HEK293 (cell line): ENCODE measurements around the gene STIP1.

ENCODE experiments used
- HIC1 ChIP-seq: fragments of 450-650 bp; formaldehyde crosslinking; IDR thresholded peaks from 2 replicates; pipeline ENCODE4 v1.5.1; 2016; ENCODE audit warnings: missing biosample characterization, missing genetic modification characterization
- IKZF3 ChIP-seq: fragments of 450-650 bp; IDR thresholded peaks from 2 replicates; pipeline ENCODE4 v1.5.0; 2018; ENCODE audit warnings: missing biosample characterization, mild to moderate bottlenecking, missing genetic modification characterization, moderate library complexity
- OVOL3 ChIP-seq: fragments of 450-650 bp; formaldehyde crosslinking; IDR thresholded peaks from 2 replicates; pipeline ENCODE4 v1.5.1; 2016; ENCODE audit warnings: missing biosample characterization, missing genetic modification characterization
- PRDM2 ChIP-seq: fragments of 450-650 bp; formaldehyde crosslinking; IDR thresholded peaks from 2 replicates; pipeline ENCODE4 v1.5.1; 2016; ENCODE audit warnings: missing biosample characterization, missing genetic modification characterization, borderline replicate concordance
- ZBTB17 ChIP-seq: fragments of 450-650 bp; formaldehyde crosslinking; IDR thresholded peaks from 2 replicates; pipeline ENCODE4 v1.5.1; 2016; ENCODE audit warnings: missing biosample characterization, missing genetic modification characterization
- ZBTB20 ChIP-seq: fragments of 450-650 bp; formaldehyde crosslinking; IDR thresholded peaks from 2 replicates; pipeline ENCODE4 v1.5.1; 2016; ENCODE audit warnings: missing biosample characterization, missing genetic modification characterization
- ZBTB8A ChIP-seq: fragments of 450-650 bp; formaldehyde crosslinking; IDR thresholded peaks from 2 replicates; pipeline ENCODE4 v1.5.1; 2016; ENCODE audit warnings: missing biosample characterization, missing genetic modification characterization
- ZFP37 ChIP-seq: fragments of 450-650 bp; formaldehyde crosslinking; IDR thresholded peaks from 2 replicates; pipeline ENCODE4 v1.5.1; 2016; ENCODE audit warnings: missing biosample characterization, missing genetic modification characterization
- ZNF16 ChIP-seq: fragments of 450-650 bp; formaldehyde crosslinking; IDR thresholded peaks from 2 replicates; pipeline ENCODE4 v1.5.1; 2016; ENCODE audit warnings: low read depth, missing biosample characterization, missing genetic modification characterization
- ZNF23 ChIP-seq: fragments of 450-650 bp; formaldehyde crosslinking; IDR thresholded peaks from 2 replicates; pipeline ENCODE4 v1.5.1; 2016; ENCODE audit warnings: missing biosample characterization, missing genetic modification characterization, borderline replicate concordance
- ZNF302 ChIP-seq: fragments of 450-650 bp; formaldehyde crosslinking; IDR thresholded peaks from 2 replicates; pipeline ENCODE4 v1.5.1; 2016; ENCODE audit warnings: missing biosample characterization, missing genetic modification characterization, low read depth
- ZNF394 ChIP-seq: fragments of 450-650 bp; formaldehyde crosslinking; IDR thresholded peaks from 2 replicates; pipeline ENCODE4 v1.5.1; 2016; ENCODE audit warnings: missing biosample characterization, missing genetic modification characterization, mild to moderate bottlenecking, moderate library complexity, borderline replicate concordance
- ZNF423 ChIP-seq: fragments of 450-650 bp; formaldehyde crosslinking; IDR thresholded peaks from 2 replicates; pipeline ENCODE4 v1.5.1; 2016; ENCODE audit warnings: missing biosample characterization, missing genetic modification characterization
- ZNF426 ChIP-seq: fragments of 450-650 bp; formaldehyde crosslinking; IDR thresholded peaks from 2 replicates; pipeline ENCODE4 v1.5.1; 2017; ENCODE audit warnings: missing biosample characterization, missing genetic modification characterization, mild to moderate bottlenecking, inconsistent platforms, moderate library complexity
- ZNF48 ChIP-seq: fragments of 450-650 bp; formaldehyde crosslinking; IDR thresholded peaks from 2 replicates; pipeline ENCODE4 v1.5.1; 2016; ENCODE audit warnings: missing biosample characterization, missing genetic modification characterization
- ZNF571 ChIP-seq: fragments of 450-650 bp; formaldehyde crosslinking; IDR thresholded peaks from 2 replicates; pipeline ENCODE4 v1.5.0; 2017; ENCODE audit warnings: missing biosample characterization, missing genetic modification characterization
- ZNF600 ChIP-seq: fragments of 450-650 bp; formaldehyde crosslinking; IDR thresholded peaks from 2 replicates; pipeline ENCODE4 v1.5.1; 2016; ENCODE audit warnings: missing biosample characterization, missing genetic modification characterization
- ZNF624 ChIP-seq: fragments of 450-650 bp; formaldehyde crosslinking; IDR thresholded peaks from 2 replicates; pipeline ENCODE4 v1.5.1; 2017; ENCODE audit warnings: missing biosample characterization, missing genetic modification characterization
- ZNF692 ChIP-seq: fragments of 450-650 bp; formaldehyde crosslinking; IDR thresholded peaks from 2 replicates; pipeline ENCODE4 v1.5.1; 2016; ENCODE audit warnings: missing biosample characterization, missing genetic modification characterization

STIP1 gene

GRCh38 chr11:64165842-64166635 is 19.9 kb upstream of the STIP1 start, which contains the start of gene MACROD1 (continued):
- TF ChIP-seq ZNF600 (tag by site-specific recombination) = no peak; the same call in 1 of the 2 replicates
- no peak for TF ChIP-seq OVOL3
- TF ChIP-seq HIC1 = peak; percentile 50; the same call in 1 of the 2 replicates
- TF ChIP-seq ZNF624 (tag by site-specific recombination) = no peak
- TF ChIP-seq ZNF423 (tag by site-specific recombination) = no peak
- TF ChIP-seq ZNF426 (tag by site-specific recombination) = no peak
- TF ChIP-seq ZNF23 (tag by site-specific recombination) = no peak
- TF ChIP-seq ZNF692 = peak; percentile 99
- TF ChIP-seq ZNF48 (tag by site-specific recombination) = no peak
- peak; percentile 96 for TF ChIP-seq ZBTB20 (tag by site-specific recombination)
- TF ChIP-seq ZNF571 (tag by site-specific recombination) = no peak
- TF ChIP-seq ZNF302 (tag by site-specific recombination) = no peak
- TF ChIP-seq ZNF16 (tag by site-specific recombination) = no peak
- TF ChIP-seq ZFP37 (tag by site-specific recombination) = 0 out of 2 replicates have a peak, but pooled peaks have one; percentile 33
- TF ChIP-seq ZBTB8A (tag by site-specific recombination) = peak; percentile 96
- TF ChIP-seq PRDM2 = no peak
- peak; percentile 71 for TF ChIP-seq ZBTB17 (tag by site-specific recombination)
- no peak for TF ChIP-seq ZNF394 (tag by site-specific recombination)
- TF ChIP-seq IKZF3 (tag by site-specific recombination) = peak; percentile 89
